Chondrocyte (in vitro differentiated cells): ENCODE measurements around the gene FGG. TPM values are rescaled to one million over a fixed set of nuclear protein-coding genes. Genes with fewer than 3 reads are reported as not detected.

ENCODE experiments used
- DNase-seq: peaks from one replicate; pipeline ENCODE4 v3.0.0; 2021; ENCODE audit warnings: mixed read lengths, low spot score
- H3K27ac Mint-ChIP-seq: one replicate; pipeline ENCODE4 v1.8.0; 2021; ENCODE audit warnings: mild to moderate bottlenecking, moderate library complexity, mixed read lengths; ENCODE audit not compliant: unreplicated experiment
- H3K27me3 Mint-ChIP-seq: 2 replicates; pipeline ENCODE4 v1.8.0; 2021; ENCODE audit warnings: low read depth, mixed read lengths
- H3K36me3 Mint-ChIP-seq: 2 replicates; pipeline ENCODE4 v1.8.0; 2021; ENCODE audit warnings: low read depth, mixed read lengths
- H3K4me1 Mint-ChIP-seq: 2 replicates; pipeline ENCODE4 v1.8.0; 2021; ENCODE audit warnings: low read depth, mild to moderate bottlenecking, mixed read lengths
- H3K4me3 Mint-ChIP-seq: one replicate; pipeline ENCODE4 v1.8.0; 2021; ENCODE audit warnings: mild to moderate bottlenecking, moderate library complexity, mixed read lengths; ENCODE audit not compliant: unreplicated experiment
- H3K9me3 Mint-ChIP-seq: 2 replicates; pipeline ENCODE4 v1.8.0; 2021; ENCODE audit warnings: low read depth, mixed read lengths
- total RNA-seq: library from RNA; stranded (reverse); gene quantifications from 3 replicates; pipeline ENCODE4 v1.2.1, GENCODE V29; 2021
- TF ChIP-seq, protein P1 (sequence below): fragments of 200-600 bp; sonication (generic); IDR thresholded peaks from 2 replicates; pipeline ENCODE4 v1.5.0; 2021; ENCODE audit warnings: antibody characterized with exemption, mild to moderate bottlenecking, moderate library complexity

The FGG gene
- total RNA-seq, 1 donor from 2014 or later, result not detected

DNA sequence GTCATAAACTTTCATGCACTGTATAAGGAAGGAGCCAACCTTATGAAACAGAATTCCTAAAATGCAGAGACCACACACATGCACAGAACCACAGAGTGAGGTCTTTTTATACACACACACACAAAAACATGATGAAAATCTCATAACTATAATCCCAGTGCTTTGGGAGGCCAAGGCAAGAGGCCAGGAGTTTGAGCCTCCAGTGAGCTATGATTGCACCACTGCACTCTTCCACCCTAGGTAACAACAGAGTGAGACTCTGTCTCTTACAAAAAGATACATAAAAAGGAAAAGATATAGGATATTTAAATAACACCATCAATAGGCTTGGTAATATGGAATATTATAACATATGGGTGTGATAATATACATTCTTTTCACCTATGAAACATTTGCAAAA, 32.5 kb downstream of the FGG start:
- H3K4me3 Mint-ChIP-seq, result no peak overlapping the region
- peaks cover 24% of the 10 kb centered on the region for H3K27me3 Mint-ChIP-seq
- no peak for DNase-seq
- H3K4me1 Mint-ChIP-seq, result no peaks in the 10 kb centered on the region
- TF ChIP-seq, protein P1, sequence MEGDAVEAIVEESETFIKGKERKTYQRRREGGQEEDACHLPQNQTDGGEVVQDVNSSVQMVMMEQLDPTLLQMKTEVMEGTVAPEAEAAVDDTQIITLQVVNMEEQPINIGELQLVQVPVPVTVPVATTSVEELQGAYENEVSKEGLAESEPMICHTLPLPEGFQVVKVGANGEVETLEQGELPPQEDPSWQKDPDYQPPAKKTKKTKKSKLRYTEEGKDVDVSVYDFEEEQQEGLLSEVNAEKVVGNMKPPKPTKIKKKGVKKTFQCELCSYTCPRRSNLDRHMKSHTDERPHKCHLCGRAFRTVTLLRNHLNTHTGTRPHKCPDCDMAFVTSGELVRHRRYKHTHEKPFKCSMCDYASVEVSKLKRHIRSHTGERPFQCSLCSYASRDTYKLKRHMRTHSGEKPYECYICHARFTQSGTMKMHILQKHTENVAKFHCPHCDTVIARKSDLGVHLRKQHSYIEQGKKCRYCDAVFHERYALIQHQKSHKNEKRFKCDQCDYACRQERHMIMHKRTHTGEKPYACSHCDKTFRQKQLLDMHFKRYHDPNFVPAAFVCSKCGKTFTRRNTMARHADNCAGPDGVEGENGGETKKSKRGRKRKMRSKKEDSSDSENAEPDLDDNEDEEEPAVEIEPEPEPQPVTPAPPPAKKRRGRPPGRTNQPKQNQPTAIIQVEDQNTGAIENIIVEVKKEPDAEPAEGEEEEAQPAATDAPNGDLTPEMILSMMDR, result no peak
- no peaks in the 10 kb centered on the region for H3K9me3 Mint-ChIP-seq
- H3K27ac Mint-ChIP-seq, result no peak overlapping the region
- no peaks in the 10 kb centered on the region for H3K36me3 Mint-ChIP-seq

DNA sequence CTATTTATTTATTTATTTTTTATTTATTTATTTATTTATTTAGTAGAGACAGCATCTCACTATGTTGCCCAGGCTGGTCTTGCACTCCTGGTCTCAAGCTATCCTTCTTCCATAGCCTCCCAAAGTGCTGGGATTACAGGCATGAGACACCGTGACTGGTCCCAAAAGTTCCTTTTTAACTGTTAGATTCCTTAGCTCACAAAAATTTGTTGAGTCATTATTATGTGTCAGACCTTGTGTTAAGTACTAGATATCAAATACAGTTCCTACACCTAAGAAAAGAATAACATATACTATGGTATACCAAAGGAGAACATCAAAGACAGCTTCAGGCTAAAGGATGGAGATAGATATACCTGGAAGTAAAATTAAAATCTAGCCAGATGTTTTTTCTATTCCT, 33.5 kb downstream of the FGG start:
- H3K36me3 Mint-ChIP-seq, result no peaks in the 10 kb centered on the region
- TF ChIP-seq, protein P1, result no peak
- no peak for DNase-seq
- peaks cover 22% of the 10 kb centered on the region for H3K27me3 Mint-ChIP-seq
- H3K27ac Mint-ChIP-seq, result no peak overlapping the region
- H3K4me1 Mint-ChIP-seq, result no peaks in the 10 kb centered on the region
- H3K4me3 Mint-ChIP-seq, result no peak overlapping the region
- H3K9me3 Mint-ChIP-seq, result no peaks in the 10 kb centered on the region

DNA sequence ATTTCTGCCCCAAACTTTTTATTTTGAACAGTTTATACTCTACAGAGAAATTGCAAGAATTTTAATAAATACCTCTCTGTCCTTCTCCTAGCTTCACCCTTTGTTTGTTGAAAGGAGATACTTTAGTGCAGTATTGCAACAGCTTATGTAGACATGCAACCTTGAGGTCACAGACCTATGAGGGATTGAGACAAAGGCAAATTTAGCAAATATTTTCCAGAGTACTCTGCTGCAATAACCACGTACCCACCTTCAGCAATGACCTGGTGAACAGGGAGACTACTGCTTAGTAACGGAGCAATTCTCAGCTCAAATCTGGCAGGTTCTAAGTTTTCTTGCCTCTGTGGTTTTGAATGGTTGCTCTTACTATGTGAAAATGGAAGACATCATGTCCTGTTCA, 35.1 kb downstream of the FGG start:
- no peaks in the 10 kb centered on the region for H3K4me1 Mint-ChIP-seq
- no peaks in the 10 kb centered on the region for H3K9me3 Mint-ChIP-seq
- no peak overlapping the region for H3K27ac Mint-ChIP-seq
- no peak overlapping the region for H3K4me3 Mint-ChIP-seq
- no peaks in the 10 kb centered on the region for H3K36me3 Mint-ChIP-seq
- peaks cover 24% of the 10 kb centered on the region for H3K27me3 Mint-ChIP-seq
- DNase-seq, result no peak
- TF ChIP-seq, protein P1, result no peak

DNA sequence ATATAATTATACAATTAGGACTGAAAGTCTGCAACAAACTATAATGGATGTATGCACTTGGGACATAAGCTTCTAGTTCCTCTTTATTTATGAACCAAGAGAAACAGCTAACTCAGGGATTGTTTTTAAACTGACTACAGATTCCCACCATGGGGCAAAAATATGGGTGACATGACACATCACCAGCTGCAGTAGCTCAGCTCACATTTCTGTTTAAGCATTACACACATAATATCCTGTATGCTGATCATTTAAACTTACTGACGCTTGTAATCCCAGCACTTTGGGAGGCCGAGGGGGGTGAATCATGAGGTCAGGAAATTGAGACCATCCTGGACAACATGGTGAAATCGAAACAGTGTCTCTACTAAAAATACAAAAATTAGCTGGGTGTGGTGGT, 38.1 kb downstream of the FGG start:
- H3K27me3 Mint-ChIP-seq, result peaks cover 20% of the 10 kb centered on the region
- no peak overlapping the region for H3K4me3 Mint-ChIP-seq
- H3K9me3 Mint-ChIP-seq, result no peaks in the 10 kb centered on the region
- TF ChIP-seq, protein P1, result no peak
- H3K36me3 Mint-ChIP-seq, result no peaks in the 10 kb centered on the region
- no peak overlapping the region for H3K27ac Mint-ChIP-seq
- H3K4me1 Mint-ChIP-seq, result no peaks in the 10 kb centered on the region
- DNase-seq, result no peak

DNA sequence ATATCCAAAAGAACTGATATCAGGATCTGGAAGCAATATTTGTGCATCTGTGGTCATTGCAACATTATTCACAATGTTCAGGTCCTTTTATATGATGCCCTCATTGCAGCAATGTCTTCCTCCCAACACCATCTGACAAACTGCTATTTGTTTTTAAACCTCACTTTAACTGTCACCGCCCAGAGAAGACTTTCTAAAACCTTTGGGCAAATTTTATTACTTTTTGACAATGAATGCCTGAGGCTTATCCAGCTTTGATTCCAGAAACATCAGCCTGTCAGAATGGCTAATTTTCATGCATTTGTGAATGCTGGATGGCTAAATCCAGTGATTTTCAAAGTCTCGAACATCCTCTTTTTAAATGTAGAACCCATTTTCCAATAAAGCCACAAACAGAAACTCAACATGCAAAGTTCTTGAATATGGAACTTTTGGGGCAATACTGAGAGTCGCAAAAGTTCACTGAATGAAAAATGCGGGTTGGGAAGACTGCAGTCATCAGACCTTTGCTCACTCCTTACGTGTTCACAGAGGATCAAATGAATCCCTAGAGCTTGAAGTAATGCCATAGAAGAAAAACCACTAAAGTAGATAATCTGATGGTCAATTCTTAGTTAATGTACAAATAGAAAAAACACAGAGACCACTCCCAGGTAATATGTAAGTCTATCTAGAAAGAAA, 39.1 kb downstream of the FGG start:
- no peaks in the 10 kb centered on the region for H3K9me3 Mint-ChIP-seq
- H3K4me1 Mint-ChIP-seq, result no peaks in the 10 kb centered on the region
- no peaks in the 10 kb centered on the region for H3K36me3 Mint-ChIP-seq
- H3K27ac Mint-ChIP-seq, result no peak overlapping the region
- no peak for DNase-seq
- TF ChIP-seq, protein P1, result no peak
- H3K27me3 Mint-ChIP-seq, result peaks cover 17% of the 10 kb centered on the region
- H3K4me3 Mint-ChIP-seq, result no peak overlapping the region
